GM12878 (cell line): ENCODE data around the gene MAPKAPK2. TPM values are rescaled to one million over a fixed set of nuclear protein-coding genes. Genes with fewer than 3 reads are reported as not detected.

Experiments
- ATAC-seq: fragments of 200-7000 bp; cut with Tn5 transposase; 3 replicates; pipeline ENCODE4 v1.9.1; 2020; ENCODE audit warnings: mild to moderate bottlenecking, moderate library complexity
- BruUV-seq: library from RNA; stranded (reverse); fragments of 400-500 nt; replicated peaks from 2 replicates; lab custom pipeline; 2021; lab: Mats Ljungman, UMichigan
- CTCF ChIA-PET: fragments of 300-600 bp; sonication (Branson Sonifier 250); formaldehyde crosslinking; extraction: SDS; loops from one replicate; lab custom pipeline; 2021; ENCODE audit warnings: inconsistent platforms; lab: Yijun Ruan, JAX
- POLR2A ChIA-PET: fragments of 350-600 bp; formaldehyde crosslinking; extraction: SDS; loops from one replicate; lab custom pipeline; 2021; ENCODE audit warnings: inconsistent platforms; lab: Charles Lee
- RAD21 ChIA-PET: fragments of 300-600 bp; sonication (Branson Sonifier 250); formaldehyde crosslinking; loops from one replicate; lab custom pipeline; 2023; ENCODE audit warnings: antibody characterized with exemption; ENCODE audit not compliant: unreplicated experiment; lab: Charles Lee
- SMC1A ChIA-PET: fragments of 300-600 bp; sonication (Branson Sonifier 250); formaldehyde crosslinking; loops from one replicate; lab custom pipeline; 2023; ENCODE audit not compliant: unreplicated experiment, uncharacterized antibody; lab: Charles Lee
- DNase-seq: peaks from one replicate; pipeline ENCODE4 v3.0.0-alpha.2; 2011; ENCODE audit warnings: low read depth, low spot score
- FAIRE-seq: peaks from 3 replicates; lab custom pipeline; 2011; peaks lifted over from hg19 to GRCh38; lab: Jason Lieb, UNC
- H2AFZ ChIP-seq: 2 replicates; pipeline ENCODE4 v1.6.0; 2011; ENCODE audit warnings: low read depth, low read length, control low read depth; ENCODE audit not compliant: control insufficient read depth
- H3K27ac ChIP-seq: 2 replicates; pipeline ENCODE4 v1.5.1; 2011; ENCODE audit warnings: control low read depth; ENCODE audit not compliant: control insufficient read depth, insufficient read depth
- H3K27me3 ChIP-seq, 2 experiments: replicated peaks in 1 of 2; 2 replicates each; pipeline versions ENCODE4 v1.6.0 to v1.6.1; 2011; ENCODE audit warnings: low read length in 1 of 2; ENCODE audit not compliant: control insufficient read depth in 2 of 2, insufficient read depth in 2 of 2
- H3K36me3 ChIP-seq, 2 experiments: 2 replicates each; pipeline ENCODE4 v1.5.1; 2011; ENCODE audit warnings: low read length in 1 of 2; ENCODE audit not compliant: control insufficient read depth in 2 of 2, insufficient read depth in 2 of 2
- H3K4me1 ChIP-seq: 2 replicates; pipeline ENCODE4 v1.6.1; 2011; ENCODE audit warnings: mild to moderate bottlenecking, low read length, moderate library complexity, mixed read lengths; ENCODE audit not compliant: control insufficient read depth, insufficient read depth
- H3K4me2 ChIP-seq: 2 replicates; pipeline ENCODE4 v1.6.0; 2011; ENCODE audit warnings: control low read depth; ENCODE audit not compliant: control insufficient read depth, insufficient read depth
- H3K4me3 ChIP-seq: fragments of 200-600 bp; sonication (generic); 2 replicates; pipeline ENCODE4 v1.5.1; 2016
- H3K79me2 ChIP-seq: 2 replicates; pipeline ENCODE4 v1.6.0; 2011; ENCODE audit warnings: low read length; ENCODE audit not compliant: control insufficient read depth, insufficient read depth
- H3K9ac ChIP-seq: 2 replicates; pipeline ENCODE4 v1.8.0; 2011; ENCODE audit warnings: low read length, control low read depth, mixed read lengths; ENCODE audit not compliant: control insufficient read depth, insufficient read depth
- H3K9me3 ChIP-seq: replicated peaks from 3 replicates; pipeline ENCODE4 v1.5.1; 2011; ENCODE audit warnings: mild to moderate bottlenecking, low read length; ENCODE audit not compliant: control insufficient read depth, insufficient read depth
- H4K20me1 ChIP-seq: 2 replicates; pipeline ENCODE4 v1.6.0; 2011; ENCODE audit not compliant: control insufficient read depth, insufficient read depth
- BCL3 ChIP-seq: IDR thresholded peaks from 2 replicates; pipeline ENCODE4 v1.6.1; 2011; ENCODE audit warnings: borderline replicate concordance, low read depth, mild to moderate bottlenecking, moderate library complexity, low read length; ENCODE audit not compliant: insufficient read depth, poor library complexity, severe bottlenecking
- ESRRA ChIP-seq: IDR thresholded peaks from 2 replicates; pipeline ENCODE4 v1.6.1; 2012; ENCODE audit warnings: mild to moderate bottlenecking, low read length, improper control_type of control experiment
- EZH2 ChIP-seq: IDR thresholded peaks from 2 replicates; pipeline ENCODE4 v1.6.1; 2012; ENCODE audit warnings: low read depth, mild to moderate bottlenecking, control low read depth, inconsistent platforms, low read length, borderline replicate concordance; ENCODE audit not compliant: control insufficient read depth
- HDAC2 ChIP-seq: fragments of 200-600 bp; sonication (generic); IDR thresholded peaks from 2 replicates; pipeline ENCODE4 v1.6.1; 2017
- NR2C1 ChIP-seq: fragments of 450-650 bp; IDR thresholded peaks from 2 replicates; pipeline ENCODE4 v1.6.1; 2017; ENCODE audit warnings: antibody characterized with exemption, mild to moderate bottlenecking, moderate library complexity
- PAX5 ChIP-seq: IDR thresholded peaks from 2 replicates; pipeline ENCODE4 v1.6.1; 2011; ENCODE audit warnings: low read depth, low read length, borderline replicate concordance
- RAD21 ChIP-seq: IDR thresholded peaks from 2 replicates; pipeline ENCODE4 v1.6.1; 2011; ENCODE audit warnings: mild to moderate bottlenecking, low read depth, low read length, moderate library complexity; ENCODE audit not compliant: insufficient read depth
- RUNX3 ChIP-seq: IDR thresholded peaks from 2 replicates; pipeline ENCODE4 v1.6.1; 2012; ENCODE audit warnings: low read length, inconsistent platforms
- SIX5 ChIP-seq: IDR thresholded peaks from 2 replicates; pipeline ENCODE4 v1.6.1; 2011; ENCODE audit warnings: mild to moderate bottlenecking, low read depth, low read length, moderate library complexity; ENCODE audit not compliant: severe bottlenecking
- SMAD5 ChIP-seq: IDR thresholded peaks from 2 replicates; pipeline ENCODE4 v1.6.1; 2016; ENCODE audit warnings: antibody characterized with exemption, low read depth
- SMARCA5 ChIP-seq: fragments of 450-650 bp; IDR thresholded peaks from 2 replicates; pipeline ENCODE4 v1.6.1; 2017; ENCODE audit warnings: mild to moderate bottlenecking
- SREBF1 ChIP-seq: IDR thresholded peaks from 2 replicates; pipeline ENCODE4 v1.6.1; 2012; ENCODE audit warnings: mild to moderate bottlenecking, low read length
- TARDBP ChIP-seq: IDR thresholded peaks from 2 replicates; pipeline ENCODE4 v1.6.1; 2016; ENCODE audit warnings: borderline replicate concordance
- TCF7 ChIP-seq: IDR thresholded peaks from 2 replicates; pipeline ENCODE4 v1.6.1; 2014; ENCODE audit warnings: antibody characterized with exemption, borderline replicate concordance
- USF1 ChIP-seq: IDR thresholded peaks from 2 replicates; pipeline ENCODE4 v1.6.1; 2011; ENCODE audit warnings: borderline replicate concordance, low read depth, mild to moderate bottlenecking, moderate library complexity, mixed read lengths, low read length; ENCODE audit not compliant: insufficient read depth; ENCODE audit errors: extremely low read length
- ZBTB4 ChIP-seq: fragments of 450-650 bp; formaldehyde crosslinking; IDR thresholded peaks from 2 replicates; pipeline ENCODE4 v1.4.0; 2022; ENCODE audit warnings: mild to moderate bottlenecking, moderate library complexity
- ZNF207 ChIP-seq: fragments of 450-650 bp; IDR thresholded peaks from 2 replicates; pipeline ENCODE4 v1.6.1; 2014; ENCODE audit warnings: antibody characterized with exemption, mild to moderate bottlenecking, borderline replicate concordance
- ZZZ3 ChIP-seq: IDR thresholded peaks from 2 replicates; pipeline ENCODE4 v1.6.1; 2011; ENCODE audit warnings: low read depth; ENCODE audit not compliant: control insufficient read depth, insufficient read length
- WGBS: methylation state at CpG from one replicate; pipeline ENCODE4 v1.1.6; 2016; ENCODE audit warnings: low lambda C conversion rate; ENCODE audit not compliant: insufficient replicate concordance, insufficient coverage; ENCODE audit errors: missing lambda C conversion rate; 5-methylcytosine and 5-hydroxymethylcytosine counted together
- in situ Hi-C: fragments of 300-500 bp; cut with MboI; formaldehyde crosslinking; loops from 9 replicates; pipeline ENCODE4 v1.14.3; 2018; ENCODE audit warnings: mixed read lengths
- intact Hi-C: fragments of 100-400 bp; cut with micrococcal nuclease; formaldehyde crosslinking; loops from one replicate; pipeline ENCODE4 v1.14.2; 2022; ENCODE audit not compliant: unreplicated experiment
- polyA plus RNA-seq, 11 experiments: library from polyadenylated mRNA; depleted of rRNA in 4 of 11; unstranded in 6 of 11; stranded (reverse) in 5 of 11; fragments of >200 nt; fragmentation: Nextera tagmentation in 4 of 11; fragmentation: Illumina TruSeq in 1 of 11; extraction: Ambion mirVana in 4 of 11; extraction: Trizol in 1 of 11; gene quantifications; 1 replicate in 1 of 11; 2 replicates in 10 of 11; pipeline versions ENCODE4 v1.2.1 to v1.2.3, GENCODE V29; 2011 to 2016; ENCODE audit warnings: inconsistent platforms in 2 of 11, missing spikeins in 2 of 11, low read depth in 1 of 11
- total RNA-seq, 4 experiments: library from RNA; depleted of rRNA in 3 of 4; stranded (reverse); fragments of >200 nt in 3 of 4; fragmentation: Illumina TruSeq in 1 of 4; extraction: Trizol in 1 of 4; gene quantifications; 2 replicates each; pipeline versions ENCODE4 v1.2.1 to v1.2.3, GENCODE V29; 2013 to 2021

MAPKAPK2 gene
- total and polyA plus RNA-seq, 10 of the 15 experiments (the other 5 are each of a cell fraction or from before 2014, with no cell fraction given): 0.72 to 92.2 (median 49.3) TPM

- TF ChIP-seq PAX5 (no peak), RUNX3 (peak; percentile 19; the same call in 1 of the 2 replicates), SMARCA5 (no peak)
These were observed 6.2 kb upstream of the MAPKAPK2 start (continued) for GRCh38 chr1:206678490-206678889.

- DNase-seq: peak; percentile 86
- no peak for TF ChIP-seq ESRRA
- TF ChIP-seq ZNF207: no peak; the same call in 1 of the 2 replicates
- no peak for TF ChIP-seq RAD21
- TF ChIP-seq USF1: no peak
- peak; percentile 91 for TF ChIP-seq TCF7
- TF ChIP-seq BCL3: no peak
- no peak for TF ChIP-seq SMAD5
- no peak for TF ChIP-seq SIX5
- TF ChIP-seq HDAC2: no peak; the same call in 1 of the 2 replicates
- TF ChIP-seq TARDBP: no peak
- TF ChIP-seq SREBF1: no peak
- TF ChIP-seq ZBTB4 (CRISPR knock-in tag): no peak
- TF ChIP-seq ZZZ3: no peak
- TF ChIP-seq NR2C1: peak; percentile 75
- peak; percentile 80; the same call in 1 of the 2 replicates for TF ChIP-seq EZH2
These were observed 4.9 kb upstream of the MAPKAPK2 start for GRCh38 chr1:206679738-206680211.

More at GRCh38 chr1:206679738-206680211, 4.9 kb upstream of the MAPKAPK2 start:
- no TSS peak for BruUV-seq
- WGBS: 0% methylated on average over 5 of the region's 5 CpGs
- Histone ChIP-seq H3K79me2 (no peaks in the 10 kb centered on the region), H3K4me2 (peak overlapping the region; percentile 90), H3K9ac (peak overlapping the region; percentile 30), H2AFZ (no peak overlapping the region; the same call in 1 of the 2 replicates), H3K27me3 (no peaks in the 10 kb centered on the region), H3K36me3 (no peaks in the 10 kb centered on the region), H3K4me3 (0 out of 2 replicates have a peak overlapping the region, but pooled peaks have one; percentile 4), H4K20me1 (no peaks in the 10 kb centered on the region), H3K27ac (peak overlapping the region; percentile 89), H3K4me1 (peaks cover 72% of the 10 kb centered on the region), H3K9me3 (no peaks in the 10 kb centered on the region)
- peak; percentile 92 for ATAC-seq
- in situ Hi-C loops (no loop called here), intact Hi-C loops (loop anchor here (5.0 kb wide), 3 partner anchors 72 to 243 kb away; partner anchors contain the start of gene FCMR)
- no peak for FAIRE-seq
- ChIA-PET CTCF (interaction anchor here (0.6 to 2.5 kb wide), 14 partner anchors 9 to 840 kb away, joined by 3 to 17 read pairs (median 3); partner anchors contain the start of gene EIF2D), RAD21 (interaction anchor here (0.8 to 6.8 kb wide), 17 partner anchors 11 to 210 kb away, joined by 3 to 22 read pairs (median 4); partner anchors contain the start of gene IKBKE), SMC1A (interaction anchor here (0.5 to 5.2 kb wide), 21 partner anchors 9 to 153 kb away, joined by 3 to 29 read pairs (median 5); partner anchors contain the start of genes DYRK3, IL10 and IL19), POLR2A (interaction anchor here (0.5 to 18.5 kb wide), 12 partner anchors 8 to 288 kb away, joined by 3 to 334 read pairs (median 4); partner anchors contain the start of gene DYRK3)
